MCF 10A (cell line): Measurements from ENCODE around the gene IL1F10. TPM values are rescaled to one million over a fixed set of nuclear protein-coding genes. Genes with fewer than 3 reads are reported as not detected.

ENCODE experiments used
- BruUV-seq: library from RNA; stranded (reverse); fragments of 400-500 nt; replicated peaks from 2 replicates; lab custom pipeline; 2021; lab: Mats Ljungman, UMichigan
- CTCF ChIA-PET: fragments of 300-600 bp; sonication (Branson Sonifier 250); formaldehyde crosslinking; extraction: SDS; loops from one replicate; lab custom pipeline; 2021; ENCODE audit warnings: antibody characterized with exemption, inconsistent platforms; lab: Yijun Ruan, JAX
- POLR2A ChIA-PET: fragments of 300-600, 350-650 bp; sonication (Branson Sonifier 250); formaldehyde crosslinking; extraction: SDS; loops from one replicate; lab custom pipeline; 2020; ENCODE audit warnings: antibody characterized with exemption, inconsistent platforms; lab: Yijun Ruan, JAX
- DNase-seq: peaks from one replicate; pipeline ENCODE4 v3.0.0-alpha.2; 2018; ENCODE audit not compliant: unreplicated experiment
- H3K27ac Mint-ChIP-seq: one replicate; pipeline ENCODE4 v1.8.0; 2022; ENCODE audit warnings: mild to moderate bottlenecking, low read depth, mixed read lengths; ENCODE audit not compliant: unreplicated experiment
- H3K27me3 Mint-ChIP-seq: one replicate; pipeline ENCODE4 v1.8.0; 2022; ENCODE audit warnings: mixed read lengths; ENCODE audit not compliant: insufficient read depth, unreplicated experiment
- H3K36me3 Mint-ChIP-seq: one replicate; pipeline ENCODE4 v1.8.0; 2022; ENCODE audit warnings: mild to moderate bottlenecking, moderate library complexity, mixed read lengths; ENCODE audit not compliant: insufficient read depth, unreplicated experiment
- H3K4me1 Mint-ChIP-seq: one replicate; pipeline ENCODE4 v1.8.0; 2022; ENCODE audit warnings: mixed read lengths; ENCODE audit not compliant: insufficient read depth, unreplicated experiment
- H3K4me3 Mint-ChIP-seq: one replicate; pipeline ENCODE4 v1.8.0; 2022; ENCODE audit warnings: mild to moderate bottlenecking, moderate library complexity, mixed read lengths; ENCODE audit not compliant: unreplicated experiment
- H3K9me3 Mint-ChIP-seq: one replicate; pipeline ENCODE4 v1.8.0; 2022; ENCODE audit warnings: mixed read lengths; ENCODE audit not compliant: unreplicated experiment
- CTCF ChIP-seq: fragments of 200-600 bp; IDR thresholded peaks from one replicate; pipeline ENCODE4 v1.8.0; 2022; ENCODE audit warnings: antibody characterized with exemption, mild to moderate bottlenecking; ENCODE audit not compliant: unreplicated experiment
- intact Hi-C: fragments of 100-400 bp; cut with micrococcal nuclease; formaldehyde crosslinking; loops from 2 replicates; pipeline ENCODE4 v1.14.1; 2022
- total RNA-seq: library from RNA; stranded (reverse); gene quantifications from 2 replicates; pipeline ENCODE4 v1.2.3, GENCODE V29; 2022

Gene IL1F10
- total RNA-seq, 1 experiment from 2014 or later: not detected

GRCh38 chr2:113098041-113098440, 30.3 kb downstream of the IL1F10 start:
- POLR2A ChIA-PET: no interaction called here
- H3K27me3 Mint-ChIP-seq: peaks cover 25% of the 10 kb centered on the region
- CTCF ChIA-PET: interaction anchor here (0.5 to 1.3 kb wide), 5 partner anchors 12 to 41 kb away, joined by 3 to 7 read pairs (median 5); no protein-coding TSS in a partner anchor

GRCh38 chr2:113098532-113098931, 30.8 kb downstream of the IL1F10 start:
- H3K27ac Mint-ChIP-seq: no peak overlapping the region
- intact Hi-C loops: no loop called here
- H3K4me3 Mint-ChIP-seq: no peak overlapping the region
- ChIA-PET POLR2A (no interaction called here), CTCF (interaction anchor here (0.5 kb wide), 1 partner anchor 24 kb away, joined by 3 read pairs; no protein-coding TSS in a partner anchor)
- no peaks in the 10 kb centered on the region for H3K36me3 Mint-ChIP-seq
- H3K27me3 Mint-ChIP-seq: peaks cover 25% of the 10 kb centered on the region
- no peak for TF ChIP-seq CTCF
- no peak for DNase-seq
- H3K4me1 Mint-ChIP-seq: no peaks in the 10 kb centered on the region
- no TSS peak for BruUV-seq
- H3K9me3 Mint-ChIP-seq: peaks cover 15% of the 10 kb centered on the region

More at GRCh38 chr2:113098041-113098440, 30.3 kb downstream of the IL1F10 start:
- Mint-ChIP-seq H3K27ac (no peak overlapping the region), H3K4me1 (no peaks in the 10 kb centered on the region), H3K9me3 (peaks cover 15% of the 10 kb centered on the region), H3K4me3 (no peak overlapping the region), H3K36me3 (no peaks in the 10 kb centered on the region)
- no TSS peak for BruUV-seq
- DNase-seq: no peak
- intact Hi-C loops: no loop called here
- TF ChIP-seq CTCF: no peak

- H3K36me3 Mint-ChIP-seq: no peaks in the 10 kb centered on the region
- intact Hi-C loops: no loop called here
- no TSS peak for BruUV-seq
- TF ChIP-seq CTCF: no peak
- peaks cover 15% of the 10 kb centered on the region for H3K9me3 Mint-ChIP-seq
- ChIA-PET POLR2A (no interaction called here), CTCF (interaction anchor here (0.7 to 2.3 kb wide), 2 partner anchors 19 to 34 kb away, joined by 3 to 10 read pairs; no protein-coding TSS in a partner anchor)
- H3K27me3 Mint-ChIP-seq: peaks cover 12% of the 10 kb centered on the region
- H3K4me3 Mint-ChIP-seq: no peak overlapping the region
- no peak overlapping the region for H3K27ac Mint-ChIP-seq
- DNase-seq: no peak
- peaks cover 5% of the 10 kb centered on the region for H3K4me1 Mint-ChIP-seq
Measured at GRCh38 chr2:113102133-113102532, 34.4 kb downstream of the IL1F10 start.

- Mint-ChIP-seq H3K4me1 (peaks cover 5% of the 10 kb centered on the region), H3K27ac (no peak overlapping the region), H3K4me3 (no peak overlapping the region), H3K27me3 (peaks cover 2% of the 10 kb centered on the region), H3K36me3 (no peaks in the 10 kb centered on the region), H3K9me3 (peaks cover 7% of the 10 kb centered on the region)
- TF ChIP-seq CTCF: no peak
- no peak for DNase-seq
- ChIA-PET CTCF (interaction anchor here (0.6 to 2.3 kb wide), 3 partner anchors 33 to 131 kb away, joined by 3 to 10 read pairs (median 3); no protein-coding TSS in a partner anchor), POLR2A (no interaction called here)
- no TSS peak for BruUV-seq
- intact Hi-C loops: no loop called here
Measured at GRCh38 chr2:113103277-113103676, 35.5 kb downstream of the IL1F10 start.
